ENCODE data around the gene SIX6. TPM values are rescaled to one million over a fixed set of nuclear protein-coding genes. Genes with fewer than 3 reads are reported as not detected.
A peak's percentile ranks its signal among the peaks of the same experiment; 100 is the strongest.

SIX6 gene
- total and polyA plus RNA-seq, 10 of the 15 experiments (the other 5 are each of a cell fraction or from before 2014, with no cell fraction given): not detected

- TF ChIP-seq E2F8 (IDR thresholded peaks at IDR 0.05; ENCODE audit: low read depth, partially characterized antibody): no peak
- TF ChIP-seq ATF2 (IDR thresholded peaks at IDR 0.05; ENCODE audit: low read length): no peak
- TF ChIP-seq EP300 (IDR thresholded peaks at IDR 0.05; ENCODE audit: borderline replicate concordance in 1 of 2, control insufficient read depth in 1 of 2, low read depth in 2 of 2, low read length in 2 of 2): no peak
- TF ChIP-seq RUNX3 (IDR thresholded peaks at IDR 0.05; ENCODE audit: low read length): peak; percentile 33; the same call in 1 of the 2 replicates
- peak; percentile 64; the same call in 1 of the 2 replicates for TF ChIP-seq SMC3 (IDR thresholded peaks at IDR 0.05; ENCODE audit: borderline replicate concordance, low read length)
- TF ChIP-seq PML (IDR thresholded peaks at IDR 0.05; ENCODE audit: low read length): no peak
- no peak for TF ChIP-seq ELK1 (IDR thresholded peaks at IDR 0.05; ENCODE audit: low read depth, low read length)
- TF ChIP-seq ZBED1 (IDR thresholded peaks at IDR 0.05; ENCODE audit: borderline replicate concordance): no peak
- no peak for TF ChIP-seq PAX8 (IDR thresholded peaks at IDR 0.05)
- TF ChIP-seq YY1 (IDR thresholded peaks at IDR 0.05; ENCODE audit: low read depth, low read length): 0 out of 2 replicates have a peak, but pooled peaks have one; percentile 45
- no peak for TF ChIP-seq SUPT20H (IDR thresholded peaks at IDR 0.05; ENCODE audit: borderline replicate concordance, control insufficient read depth, low read depth, low read length)
- TF ChIP-seq RAD21 (IDR thresholded peaks at IDR 0.05; ENCODE audit: insufficient read depth, low read depth, low read length): peak; percentile 89
- TF ChIP-seq E2F4 (IDR thresholded peaks at IDR 0.05; ENCODE audit: low read depth, low read length): no peak
- no peak for TF ChIP-seq ZNF274 (IDR thresholded peaks at IDR 0.05; ENCODE audit: insufficient read depth, insufficient read length)
- TF ChIP-seq SMAD1 (IDR thresholded peaks at IDR 0.05; ENCODE audit: low read depth, partially characterized antibody): no peak
- TF ChIP-seq PRDM15 (CRISPR knock-in tag; IDR thresholded peaks at IDR 0.05): no peak
- no peak for TF ChIP-seq SRF (IDR thresholded peaks at IDR 0.05; ENCODE audit: low read depth in 2 of 2, low read length in 2 of 2)
- no peak for TF ChIP-seq HCFC1 (IDR thresholded peaks at IDR 0.05; ENCODE audit: low read length)
Observed at GRCh38 chr14:60561845-60562746, 53.1 kb downstream of the SIX6 start (continued).
